IPS DF 4.7 (cell line): ENCODE results near the gene ADAMTS10.
"Not testable (repeated sequence)": the region's sequence is repeated elsewhere in the genome, so short reads cannot be mapped to it uniquely, and the experiment has no call there.

Experiments used
- DNase-seq: peaks from one replicate; pipeline ENCODE4 v3.0.0-alpha.2; 2013; ENCODE audit warnings: low spot score; ENCODE audit errors: extremely low read depth

ADAMTS10 gene

GRCh38 chr19:8610041-8610935 is at the start of gene ADAMTS10:
ADAMTS10 (minus strand) TSS chr19:8610715; CDS start chr19:8605710, 5,005 bp downstream.
- no peak for DNase-seq

GRCh38 chr19:8659905-8660304 is 49.4 kb upstream of the ADAMTS10 start:
- DNase-seq = no peak

- DNase-seq = no peak
Observed at GRCh38 chr19:8657869-8658268, 47.4 kb upstream of the ADAMTS10 start.

- DNase-seq = no peak
Observed at GRCh38 chr19:8655340-8655709, 44.8 kb upstream of the ADAMTS10 start.

- DNase-seq = no peak
Observed at GRCh38 chr19:8654591-8655339, 44.2 kb upstream of the ADAMTS10 start.

- DNase-seq = no peak
Observed at GRCh38 chr19:8648240-8648639, 37.7 kb upstream of the ADAMTS10 start.

GRCh38 chr19:8643860-8644653 is 33.5 kb upstream of the ADAMTS10 start:
- DNase-seq = no peak

GRCh38 chr19:8642561-8642960 is 32.0 kb upstream of the ADAMTS10 start:
- DNase-seq = no peak

- no peak for DNase-seq
Observed at GRCh38 chr19:8641908-8642547, 31.5 kb upstream of the ADAMTS10 start.

- DNase-seq = no peak
Observed at GRCh38 chr19:8641221-8641907, 30.8 kb upstream of the ADAMTS10 start.

- DNase-seq = no peak
Observed at GRCh38 chr19:8640402-8641004, 30.0 kb upstream of the ADAMTS10 start.

GRCh38 chr19:8639821-8640401 is 29.4 kb upstream of the ADAMTS10 start:
- DNase-seq = no peak

- no peak for DNase-seq
Observed at GRCh38 chr19:8638078-8638619, 27.6 kb upstream of the ADAMTS10 start.

- DNase-seq = not testable (repeated sequence)
Observed at GRCh38 chr19:8637070-8637469, 26.6 kb upstream of the ADAMTS10 start.

GRCh38 chr19:8635422-8635821 is 24.9 kb upstream of the ADAMTS10 start:
- DNase-seq = no peak

GRCh38 chr19:8631425-8631819 is 20.9 kb upstream of the ADAMTS10 start:
- no peak for DNase-seq

- no peak for DNase-seq
Observed at GRCh38 chr19:8630796-8631424, 20.4 kb upstream of the ADAMTS10 start.

GRCh38 chr19:8629996-8630683 is 19.6 kb upstream of the ADAMTS10 start, which contains the start of gene NFILZ:
NFILZ (plus strand) TSS chr19:8630633; CDS start chr19:8676766, 46,133 bp downstream.
- DNase-seq = no peak
